Upper lobe of right lung (tissue), 1 donor: Measurements from ENCODE around the gene PTPRG. TPM values are rescaled to one million over a fixed set of nuclear protein-coding genes. Genes with fewer than 3 reads are reported as not detected.
A peak's percentile ranks its signal among the peaks of the same experiment; 100 is the strongest.

Experiments
- ATAC-seq: fragments of 200-7000 bp; cut with Tn5 transposase; one replicate; pipeline ENCODE4 v1.9.1; 2020; ENCODE audit warnings: mild to moderate bottlenecking, moderate library complexity
- DNase-seq: peaks from one replicate; pipeline ENCODE4 v3.0.0-alpha.2; 2020
- H3K27ac ChIP-seq: fragments of 200-600 bp; one replicate; pipeline ENCODE4 v1.8.0; 2022
- H3K27me3 ChIP-seq: fragments of 200-600 bp; one replicate; pipeline ENCODE4 v1.8.0; 2022; ENCODE audit warnings: mild to moderate bottlenecking
- H3K36me3 ChIP-seq: fragments of 200-600 bp; one replicate; pipeline ENCODE4 v1.8.0; 2022
- H3K4me1 ChIP-seq: fragments of 200-600 bp; one replicate; pipeline ENCODE4 v1.8.0; 2022
- H3K4me3 ChIP-seq: fragments of 200-600 bp; one replicate; pipeline ENCODE4 v1.8.0; 2022; ENCODE audit warnings: mild to moderate bottlenecking
- H3K9me3 ChIP-seq: fragments of 200-600 bp; one replicate; pipeline ENCODE4 v1.8.0; 2022
- intact Hi-C: fragments of 100-400 bp; cut with DNase I; formaldehyde crosslinking; loops from one replicate; pipeline ENCODE4 v1.11.0; 2022
- long read RNA-seq: library from polyadenylated mRNA; unstranded; transcript quantifications from one replicate; pipeline ENCODE4 v2.0.0, GENCODE V29; 2021
- total RNA-seq: library from RNA; stranded (reverse); fragmentation: NEBNext Ultra II Directional; extraction: Animal tissue kit (Norgen Biotek cat#: 25700); gene quantifications from one replicate; pipeline ENCODE4 v1.2.1, GENCODE V29; 2021
- TF ChIP-seq, protein P1 (sequence below): fragments of 200-600 bp; IDR thresholded peaks from one replicate; pipeline ENCODE4 v1.8.0; 2022; ENCODE audit warnings: antibody characterized with exemption
- donor health status: DM: no; HTN: yes; CAD: no; lungs with severe emphysema.

The PTPRG gene
- 86.7 TPM for total RNA-seq
- long read RNA-seq, partial matches to known transcripts = 25 of 66 reads
- long read RNA-seq, other reads (novel, unspliced or antisense) = 39 of 66 reads

DNA sequence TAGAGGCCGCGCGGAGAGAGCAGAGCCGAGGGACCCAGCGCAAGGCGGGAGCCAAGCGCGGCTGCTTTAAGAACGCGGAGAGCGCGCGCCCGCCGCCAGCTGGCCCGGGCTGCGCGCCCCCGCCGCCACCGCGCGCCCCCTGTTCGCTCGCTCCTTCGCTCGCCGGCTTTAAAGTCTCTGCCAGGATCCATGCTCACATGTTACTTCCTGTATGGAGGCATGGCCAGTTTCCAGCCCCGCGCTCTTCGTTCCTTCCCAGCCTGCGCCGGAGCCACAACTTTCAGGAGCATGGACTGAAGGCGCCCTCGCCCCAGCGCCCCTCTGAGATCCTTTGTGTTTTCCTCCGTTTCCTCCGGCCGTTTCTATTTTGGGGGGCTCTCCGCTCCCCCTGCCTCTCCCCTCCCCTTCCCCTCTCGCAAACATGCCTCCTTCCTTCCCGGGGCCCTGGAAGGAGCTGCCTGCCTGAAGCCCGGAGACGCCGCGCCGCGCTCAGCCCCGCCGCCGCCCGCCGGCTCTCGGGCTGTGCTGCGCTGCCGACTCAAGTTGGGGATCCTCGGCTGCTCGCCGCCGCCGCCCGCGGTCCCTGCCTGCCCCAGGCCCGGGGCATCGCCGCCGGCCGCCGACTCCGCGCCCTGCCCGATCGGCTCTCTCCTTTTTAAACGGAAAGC, at the start of gene PTPRG:
Gene PTPRG (plus strand): TSS at position 198 of the 668 bp plus-strand sequence. CDS start 717 bp downstream, outside the sequence.
- DNase-seq (peak; percentile 90), ATAC-seq (peak; percentile 82)
- no peaks in the 10 kb centered on the region for H3K36me3 ChIP-seq
- H3K4me1 ChIP-seq = peaks cover 20% of the 10 kb centered on the region
- peak within 1 kb of the TSS; percentile 63 for H3K4me3 ChIP-seq
- H3K27me3 ChIP-seq = no peaks in the 10 kb centered on the region
- H3K27ac ChIP-seq = peak within 1 kb of the TSS; percentile 91
- no peaks in the 10 kb centered on the region for H3K9me3 ChIP-seq
- TF ChIP-seq, protein P1, sequence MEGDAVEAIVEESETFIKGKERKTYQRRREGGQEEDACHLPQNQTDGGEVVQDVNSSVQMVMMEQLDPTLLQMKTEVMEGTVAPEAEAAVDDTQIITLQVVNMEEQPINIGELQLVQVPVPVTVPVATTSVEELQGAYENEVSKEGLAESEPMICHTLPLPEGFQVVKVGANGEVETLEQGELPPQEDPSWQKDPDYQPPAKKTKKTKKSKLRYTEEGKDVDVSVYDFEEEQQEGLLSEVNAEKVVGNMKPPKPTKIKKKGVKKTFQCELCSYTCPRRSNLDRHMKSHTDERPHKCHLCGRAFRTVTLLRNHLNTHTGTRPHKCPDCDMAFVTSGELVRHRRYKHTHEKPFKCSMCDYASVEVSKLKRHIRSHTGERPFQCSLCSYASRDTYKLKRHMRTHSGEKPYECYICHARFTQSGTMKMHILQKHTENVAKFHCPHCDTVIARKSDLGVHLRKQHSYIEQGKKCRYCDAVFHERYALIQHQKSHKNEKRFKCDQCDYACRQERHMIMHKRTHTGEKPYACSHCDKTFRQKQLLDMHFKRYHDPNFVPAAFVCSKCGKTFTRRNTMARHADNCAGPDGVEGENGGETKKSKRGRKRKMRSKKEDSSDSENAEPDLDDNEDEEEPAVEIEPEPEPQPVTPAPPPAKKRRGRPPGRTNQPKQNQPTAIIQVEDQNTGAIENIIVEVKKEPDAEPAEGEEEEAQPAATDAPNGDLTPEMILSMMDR = no peak
- intact Hi-C loops = loop anchor here (10.0 kb wide), 1 partner anchor 283 kb away; no protein-coding TSS in a partner anchor

GRCh38 chr3:61518590-61518989, 42.8 kb upstream of the PTPRG start:
- Histone ChIP-seq H3K36me3 (no peaks in the 10 kb centered on the region), H3K27me3 (no peaks in the 10 kb centered on the region), H3K4me3 (no peak overlapping the region), H3K9me3 (no peaks in the 10 kb centered on the region), H3K27ac (no peak overlapping the region), H3K4me1 (no peaks in the 10 kb centered on the region)
- ATAC-seq (no peak), DNase-seq (no peak)
- intact Hi-C loops = no loop called here
- TF ChIP-seq, protein P1 = no peak

GRCh38 chr3:61520966-61521628, 40.3 kb upstream of the PTPRG start:
- H3K27me3 ChIP-seq = no peaks in the 10 kb centered on the region
- DNase-seq (no peak), ATAC-seq (no peak)
- H3K4me1 ChIP-seq = no peaks in the 10 kb centered on the region
- TF ChIP-seq, protein P1 = no peak
- intact Hi-C loops = no loop called here
- H3K27ac ChIP-seq = no peak overlapping the region
- H3K9me3 ChIP-seq = no peaks in the 10 kb centered on the region
- H3K36me3 ChIP-seq = no peaks in the 10 kb centered on the region
- H3K4me3 ChIP-seq = no peak overlapping the region

- Histone ChIP-seq H3K4me3 (no peak overlapping the region), H3K9me3 (no peaks in the 10 kb centered on the region), H3K36me3 (no peaks in the 10 kb centered on the region), H3K27ac (no peak overlapping the region), H3K4me1 (no peaks in the 10 kb centered on the region), H3K27me3 (no peaks in the 10 kb centered on the region)
- intact Hi-C loops = no loop called here
- TF ChIP-seq, protein P1 = no peak
- ATAC-seq (no peak), DNase-seq (no peak)
Observed at GRCh38 chr3:61522060-61522459, 39.3 kb upstream of the PTPRG start.

DNA sequence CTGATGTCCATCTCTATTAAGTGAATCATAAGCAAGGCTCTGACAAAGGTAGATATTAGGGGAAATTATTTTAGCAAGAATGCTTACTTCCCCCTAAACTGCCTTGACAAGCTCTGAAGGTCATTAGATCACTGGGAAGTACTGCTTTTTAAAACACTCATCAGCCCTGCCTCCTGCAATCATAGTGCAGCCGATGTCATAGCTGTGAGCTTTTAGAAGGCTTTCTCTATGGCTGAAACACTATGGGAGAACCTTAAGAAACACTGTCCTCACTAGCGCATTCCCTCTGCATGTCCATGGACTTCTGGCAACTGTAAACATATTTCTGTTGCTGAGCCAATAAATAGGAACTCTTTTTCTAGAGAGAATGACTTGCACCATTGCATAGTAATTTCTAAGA, 38.7 kb upstream of the PTPRG start:
- TF ChIP-seq, protein P1 = no peak
- H3K36me3 ChIP-seq = no peaks in the 10 kb centered on the region
- H3K27me3 ChIP-seq = no peaks in the 10 kb centered on the region
- no peak for ATAC-seq
- DNase-seq = no peak
- intact Hi-C loops = no loop called here
- no peaks in the 10 kb centered on the region for H3K9me3 ChIP-seq
- no peak overlapping the region for H3K4me3 ChIP-seq
- no peak overlapping the region for H3K27ac ChIP-seq
- H3K4me1 ChIP-seq = no peaks in the 10 kb centered on the region
